NCI-H128 (cell line): ENCODE data around the gene PHLDB3.
"Not testable (repeated sequence)": the region's sequence is repeated elsewhere in the genome, so short reads cannot be mapped to it uniquely, and the experiment has no call there.

Experiments
- DNase-seq: peaks from one replicate; lab custom pipeline; 2025; ENCODE audit not compliant: unreplicated experiment; lab: John Stamatoyannopoulos, UW

The PHLDB3 gene

DNA sequence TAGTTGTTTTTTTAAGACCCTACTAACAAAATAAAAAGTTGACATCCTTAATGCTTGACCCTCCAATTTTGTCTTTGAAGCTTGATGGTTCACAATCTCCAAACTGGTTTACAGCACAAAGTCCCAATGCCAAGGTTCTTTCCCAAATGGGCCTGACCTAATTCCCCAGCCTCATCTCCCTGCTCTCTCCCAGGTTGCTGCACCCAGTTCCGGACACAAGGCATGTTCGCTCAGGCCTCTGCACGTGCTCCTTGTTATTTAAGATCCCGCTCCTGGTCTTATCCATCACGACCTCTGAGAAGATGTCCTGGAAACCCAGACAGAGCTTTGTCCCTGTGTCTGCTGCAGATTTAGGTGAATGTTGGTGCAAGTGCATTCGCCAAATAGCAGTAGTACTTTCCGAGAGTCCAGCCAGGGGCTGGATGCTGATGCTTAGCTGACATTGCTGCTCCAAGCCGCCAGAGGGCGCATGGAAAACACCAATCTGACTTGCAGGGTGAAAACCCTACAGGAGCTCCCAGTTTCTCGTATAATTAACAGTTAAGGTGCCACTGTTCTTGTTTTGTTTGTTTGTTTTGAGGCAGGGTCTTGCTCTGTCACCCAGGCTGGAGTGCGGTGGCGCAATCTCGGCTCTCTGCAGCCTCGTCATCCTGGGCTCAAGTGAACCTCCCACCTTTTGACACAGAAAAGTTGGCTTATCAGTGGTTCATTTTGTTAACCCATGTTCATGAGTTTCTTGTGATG, 57.6 kb downstream of the PHLDB3 start:
- peak; percentile 34 for DNase-seq

DNA sequence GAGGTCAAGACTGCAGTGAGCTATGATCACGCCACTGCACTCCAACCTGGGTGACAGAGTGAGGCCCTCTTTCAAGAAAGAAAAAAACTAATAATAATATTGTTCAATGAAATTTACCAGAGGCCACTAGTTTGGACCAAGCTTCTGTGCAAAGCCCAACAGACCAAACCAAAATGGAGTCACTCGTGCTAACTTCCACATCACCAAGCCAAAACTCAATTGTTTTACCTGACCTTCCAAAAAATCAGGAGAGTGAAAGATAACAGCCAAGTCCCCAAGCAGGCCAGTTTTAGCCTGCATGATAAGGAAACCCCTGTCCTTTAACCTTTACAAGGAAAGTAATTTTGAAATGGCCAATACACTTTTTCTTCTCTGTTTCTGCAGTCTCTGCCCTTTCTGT, 59.1 kb downstream of the PHLDB3 start:
- DNase-seq, result no peak

- no peak for DNase-seq
Observed at GRCh38 chr19:43444531-43445287, 59.8 kb downstream of the PHLDB3 start.

DNA sequence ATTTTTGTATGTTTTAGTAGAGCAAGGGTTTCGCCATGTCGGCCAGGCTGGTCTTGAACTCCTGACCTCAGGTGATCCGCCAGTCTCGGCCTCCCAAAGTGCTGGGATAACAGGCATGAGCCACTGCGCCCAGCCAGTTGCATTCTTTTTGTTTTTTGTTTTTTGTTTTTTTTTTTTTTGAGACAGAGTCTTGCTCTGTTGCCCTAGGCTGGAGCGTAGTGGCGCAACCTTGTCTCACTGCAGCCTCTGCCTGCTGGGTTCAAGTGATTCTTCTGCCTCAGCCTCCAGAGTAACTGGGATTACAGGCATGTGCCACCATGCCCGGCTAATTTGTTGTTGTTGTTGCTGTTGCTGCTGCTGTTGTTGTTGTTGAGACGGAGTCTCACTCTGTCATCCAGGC, 60.5 kb downstream of the PHLDB3 start:
- DNase-seq, result not testable (repeated sequence)

DNA sequence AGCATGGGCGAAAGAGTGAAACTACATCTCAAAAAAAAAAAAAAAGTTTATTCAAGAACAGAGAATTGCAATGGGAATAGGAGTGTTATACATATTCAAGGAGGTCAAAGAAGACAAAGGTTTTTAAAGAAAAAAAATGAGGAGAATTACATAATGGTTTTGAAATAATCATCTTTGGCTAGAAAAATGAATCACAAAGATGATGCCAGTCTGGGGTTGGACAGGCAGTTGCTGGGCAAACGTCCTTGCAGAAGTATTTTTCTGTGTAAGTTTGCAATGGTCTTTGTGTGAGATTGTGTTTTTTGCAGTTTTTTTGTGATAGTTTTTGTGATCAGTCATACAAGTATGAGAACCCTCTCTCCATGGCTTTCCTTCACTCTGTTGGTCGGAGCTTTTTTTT, 62.8 kb downstream of the PHLDB3 start:
- DNase-seq, result no peak

- DNase-seq, result no peak
Observed at GRCh38 chr19:43439709-43440063, 64.9 kb downstream of the PHLDB3 start.

DNA sequence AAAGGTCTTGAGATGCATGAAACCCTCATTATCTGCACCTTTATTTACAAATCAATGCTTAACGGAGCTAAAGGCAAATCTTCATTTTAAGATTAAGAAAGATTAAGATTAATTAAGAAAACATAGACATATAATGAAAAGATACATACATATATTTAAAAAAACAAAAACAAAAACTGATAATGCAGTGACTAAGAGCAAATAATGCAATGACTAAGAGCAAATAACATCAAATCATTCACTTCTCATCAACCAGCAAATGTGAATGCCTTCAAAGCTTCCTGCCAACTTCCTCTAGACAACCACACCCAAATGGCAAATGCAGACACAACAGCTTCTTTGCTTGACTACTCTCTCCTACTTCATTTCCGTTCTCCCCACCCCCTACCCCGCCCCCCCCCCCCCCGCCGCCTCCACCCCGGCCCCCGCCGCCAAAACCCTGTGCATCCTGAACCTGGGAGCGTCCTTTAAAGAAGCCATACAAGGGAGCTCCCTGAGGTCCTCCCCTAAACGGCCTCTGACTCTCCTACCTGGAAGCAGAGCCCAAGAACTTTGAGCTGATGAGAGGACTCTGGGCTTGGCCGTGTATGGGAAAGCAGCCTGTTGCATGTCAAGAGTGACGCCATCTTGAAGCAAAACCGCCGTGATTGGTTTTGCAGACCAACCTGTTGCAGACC, 65.4 kb downstream of the PHLDB3 start:
- no peak for DNase-seq

- no peak for DNase-seq
Observed at GRCh38 chr19:43438291-43439031, 66.1 kb downstream of the PHLDB3 start.

DNA sequence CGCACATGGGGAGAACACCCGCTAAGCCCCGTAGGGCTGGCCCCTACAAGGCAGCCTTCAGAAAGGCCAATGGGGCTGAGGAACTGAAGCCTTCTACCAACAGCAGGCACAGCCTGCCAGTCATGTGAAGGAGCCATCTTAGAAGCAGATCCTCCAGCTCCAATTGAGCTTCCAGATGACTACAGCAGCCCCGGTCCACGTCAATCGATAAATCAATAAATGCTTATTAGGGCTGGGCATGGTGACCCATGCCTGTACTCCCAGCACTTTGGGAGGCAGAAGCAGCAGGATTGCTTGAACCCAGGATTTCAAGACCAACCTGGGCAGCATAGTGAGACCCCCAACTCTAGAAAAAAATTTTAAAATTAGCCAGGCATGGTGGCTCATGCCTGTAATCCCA, 66.8 kb downstream of the PHLDB3 start:
- DNase-seq, result no peak

DNA sequence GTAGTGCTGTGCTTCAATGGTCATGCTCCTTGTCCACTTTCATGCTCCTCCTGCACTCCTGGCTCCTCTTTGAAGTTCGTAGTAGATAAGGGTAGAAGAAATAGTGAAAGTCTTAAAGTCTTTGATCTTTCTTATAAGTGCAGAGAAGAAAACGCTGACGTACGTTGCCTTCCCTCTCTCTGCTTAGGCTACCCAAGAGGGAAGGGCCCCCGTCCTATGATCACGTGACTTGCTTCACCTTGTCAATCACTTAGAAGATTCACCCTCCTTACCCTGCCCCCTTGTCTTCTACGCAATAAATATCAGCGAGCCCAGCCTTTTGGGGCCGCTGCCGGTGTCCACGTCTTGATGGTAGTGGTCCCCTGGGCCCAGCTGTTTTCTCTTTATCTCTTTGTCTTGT, 67.3 kb downstream of the PHLDB3 start:
- not testable (repeated sequence) for DNase-seq

GRCh38 chr19:43435775-43436174, 68.8 kb downstream of the PHLDB3 start:
- DNase-seq, result no peak

DNA sequence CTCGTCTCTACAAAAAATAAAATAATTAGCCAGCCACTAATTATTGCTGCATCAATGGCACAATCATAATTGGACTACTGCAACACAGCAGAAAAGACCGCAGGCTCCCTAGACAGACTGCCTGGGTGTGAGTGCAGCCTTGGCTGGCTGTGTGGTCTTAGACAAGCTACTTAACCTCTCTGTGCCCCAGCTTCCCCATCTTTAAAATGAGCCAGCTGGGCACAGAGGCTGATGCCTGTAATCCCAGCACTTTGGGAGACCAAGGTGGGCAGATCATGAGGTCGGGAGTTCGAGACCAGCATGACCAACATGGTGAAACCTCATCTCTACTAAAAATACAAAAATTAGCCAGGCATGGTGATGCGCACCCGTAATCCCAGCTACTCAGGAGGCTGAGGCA, 70.9 kb downstream of the PHLDB3 start:
- no peak for DNase-seq

DNA sequence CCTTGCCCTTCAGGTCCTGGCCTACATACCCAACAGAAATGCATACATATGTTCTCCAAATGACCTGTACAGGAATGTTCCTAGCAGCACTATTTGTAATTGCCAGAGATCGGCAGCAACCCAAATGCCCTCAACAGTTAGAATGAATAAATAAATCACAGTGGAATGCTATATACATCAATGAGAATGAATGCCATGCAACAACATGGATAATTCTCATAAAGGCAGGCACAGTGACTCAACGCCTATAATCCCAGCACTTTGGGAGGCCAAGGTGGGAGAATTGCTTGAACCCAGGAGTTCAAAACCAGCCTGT, 71.2 kb downstream of the PHLDB3 start:
- no peak for DNase-seq

DNA sequence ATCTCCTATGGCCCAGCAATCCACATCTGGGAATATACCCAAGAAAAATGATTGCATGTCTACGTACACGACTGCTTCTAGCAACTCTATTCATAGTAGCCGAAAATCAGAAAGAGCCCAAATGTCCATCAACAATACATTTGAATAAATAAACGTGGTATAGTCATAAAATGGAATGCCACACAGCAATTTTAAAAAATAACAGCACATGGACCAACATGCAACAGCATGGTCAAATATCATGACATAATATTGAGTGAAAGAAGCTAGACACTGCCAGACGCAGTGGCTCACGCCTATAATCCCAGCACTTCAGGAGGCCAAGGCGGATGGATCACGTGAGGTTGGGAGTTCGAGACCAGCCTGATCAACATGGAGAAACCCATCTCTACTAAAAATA, 73.6 kb downstream of the PHLDB3 start:
- no peak for DNase-seq

DNA sequence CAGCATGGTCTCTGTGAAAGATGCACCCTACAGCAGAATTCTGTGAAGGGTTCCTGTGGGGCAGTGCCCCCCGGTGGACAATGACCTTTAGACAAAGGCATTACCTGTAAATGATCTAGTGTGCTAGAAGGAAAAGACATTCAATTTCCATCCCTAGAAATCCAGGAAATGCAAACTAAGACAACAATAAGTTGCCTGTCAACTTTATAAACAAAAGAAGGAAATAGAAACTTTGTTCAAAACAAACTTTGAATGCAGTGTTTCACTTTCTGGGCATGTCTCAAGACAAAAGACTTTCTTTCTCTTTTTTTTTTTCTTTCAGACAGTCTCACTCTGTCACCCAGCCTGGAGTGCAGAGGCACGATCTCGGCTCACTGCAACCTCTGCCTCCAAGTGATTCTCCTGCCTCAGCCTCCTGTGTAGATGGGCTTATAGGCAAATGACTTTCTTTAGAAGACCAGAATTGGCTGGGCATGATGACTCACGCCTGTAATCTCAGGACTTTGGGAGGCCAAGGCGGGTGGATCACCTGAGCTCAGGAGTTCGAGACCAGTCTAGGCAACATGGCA, 74.3 kb downstream of the PHLDB3 start:
- DNase-seq, result no peak

DNA sequence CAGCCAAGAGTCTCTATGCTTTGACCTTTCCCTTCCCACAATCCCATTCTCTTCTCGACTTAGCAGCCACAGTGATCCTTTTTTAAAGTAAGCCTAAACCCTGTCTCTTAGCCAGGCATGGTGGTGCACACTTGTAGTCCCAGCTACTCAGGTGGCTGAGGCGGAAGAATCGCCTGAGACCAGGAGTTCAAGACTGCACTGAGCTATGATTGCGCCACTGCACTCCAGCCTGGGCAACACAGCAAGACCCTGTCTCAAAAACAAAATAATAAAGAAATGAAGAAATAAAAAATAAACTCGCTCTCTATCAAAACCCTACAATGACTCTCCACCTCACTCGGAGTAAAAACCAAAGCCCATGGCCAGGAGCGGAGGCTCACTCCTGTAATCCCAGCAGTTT, 75.2 kb downstream of the PHLDB3 start:
- DNase-seq, result no peak

GRCh38 chr19:43425567-43426392, 78.8 kb downstream of the PHLDB3 start:
- no peak for DNase-seq
